HT-29 (cell line): Measurements from ENCODE around the gene SERPINA6. TPM values are rescaled to one million over a fixed set of nuclear protein-coding genes. Genes with fewer than 3 reads are reported as not detected.
"Not testable (repeated sequence)": the region's sequence is repeated elsewhere in the genome, so short reads cannot be mapped to it uniquely, and the experiment has no call there.

ENCODE experiments used
- DNase-seq: peaks from one replicate; pipeline ENCODE4 v3.0.0-alpha.2; 2015; ENCODE audit warnings: low spot score
- total RNA-seq: library from RNA; depleted of rRNA; stranded (reverse); fragments of >200 nt; shearing (Covaris generic); gene quantifications from 2 replicates; pipeline ENCODE4 v1.2.3, GENCODE V29; 2014; rRNA removed

SERPINA6 gene
- total RNA-seq, 1 experiment from 2014 or later = 0.99 TPM

- DNase-seq = no peak
These were observed 30.1 kb downstream of the SERPINA6 start, which contains the start of gene SERPINA10 for GRCh38 chr14:94292872-94293577. TSS of gene SERPINA10 (minus strand) at chr14:94293268. CDS start at chr14:94290593, 2,675 bp downstream.

- no peak for DNase-seq
These were observed 30.6 kb downstream of the SERPINA6 start for GRCh38 chr14:94292526-94292871.

- DNase-seq = no peak
These were observed 31.1 kb downstream of the SERPINA6 start for GRCh38 chr14:94291906-94292525.

- no peak for DNase-seq
These were observed 31.8 kb downstream of the SERPINA6 start for GRCh38 chr14:94291159-94291905.

- no peak for DNase-seq
These were observed 32.9 kb downstream of the SERPINA6 start for GRCh38 chr14:94290197-94290596.

- DNase-seq = no peak
These were observed 34.3 kb downstream of the SERPINA6 start for GRCh38 chr14:94288610-94289465.

GRCh38 chr14:94285158-94285557, 38.0 kb downstream of the SERPINA6 start:
- no peak for DNase-seq

- no peak for DNase-seq
These were observed 38.9 kb downstream of the SERPINA6 start for GRCh38 chr14:94284221-94284620.

- DNase-seq = no peak
These were observed 40.0 kb downstream of the SERPINA6 start for GRCh38 chr14:94282991-94283723.

GRCh38 chr14:94278731-94279130, 44.4 kb downstream of the SERPINA6 start:
- no peak for DNase-seq

- DNase-seq = not testable (repeated sequence)
These were observed 46.1 kb downstream of the SERPINA6 start for GRCh38 chr14:94276898-94277561.

- no peak for DNase-seq
These were observed 54.0 kb downstream of the SERPINA6 start for GRCh38 chr14:94269156-94269555.

GRCh38 chr14:94268582-94268981, 54.6 kb downstream of the SERPINA6 start:
- DNase-seq = not testable (repeated sequence)

GRCh38 chr14:94267352-94267751, 55.8 kb downstream of the SERPINA6 start:
- no peak for DNase-seq

- not testable (repeated sequence) for DNase-seq
These were observed 58.9 kb downstream of the SERPINA6 start for GRCh38 chr14:94264195-94264594.

Other genes starting within 250 kb of the SERPINA6 start
- gene DDX24, start 242.1 kb downstream of the SERPINA6 start, total RNA-seq = 66.9 and 67.7 TPM in 2 replicates
- 9.6 and 12.7 TPM in 2 replicates for gene IFI27L1, start 242.0 kb downstream of the SERPINA6 start, total RNA-seq
- 481 and 816 TPM in 2 replicates for gene IFI27, start 212.6 kb downstream of the SERPINA6 start, total RNA-seq
- 52.3 and 56.9 TPM in 2 replicates for gene IFI27L2, start 193.7 kb downstream of the SERPINA6 start, total RNA-seq
- gene PPP4R4, start 149.0 kb downstream of the SERPINA6 start, total RNA-seq = 0.03 and 0.94 TPM in 2 replicates
- gene SERPINA10, start 30.1 kb downstream of the SERPINA6 start, total RNA-seq = not detected in 2 replicates
- gene SERPINA2, start 43.4 kb upstream of the SERPINA6 start, total RNA-seq = not detected in 2 replicates
- 304 and 307 TPM in 2 replicates for gene SERPINA1, start 65.3 kb upstream of the SERPINA6 start, total RNA-seq
- not detected in 2 replicates for gene SERPINA11, start 129.5 kb upstream of the SERPINA6 start, total RNA-seq
- not detected in 2 replicates for gene SERPINA9, start 152.9 kb upstream of the SERPINA6 start, total RNA-seq
- gene SERPINA12, start 186.1 kb upstream of the SERPINA6 start, total RNA-seq = not detected in 2 replicates
- 0.57 and 1.8 TPM in 2 replicates for gene SERPINA4, start 238.1 kb upstream of the SERPINA6 start, total RNA-seq